K562 (cell line): ENCODE data around the gene MICAL2. TPM values are rescaled to one million over a fixed set of nuclear protein-coding genes. Genes with fewer than 3 reads are reported as not detected.

ENCODE experiments used
- ARID2 ChIP-seq: fragments of 450-650 bp; IDR thresholded peaks from 2 replicates; pipeline ENCODE4 v1.6.1; 2017; ENCODE audit warnings: antibody characterized with exemption, mild to moderate bottlenecking
- BRD4 ChIP-seq: fragments of 200-600 bp; sonication (generic); IDR thresholded peaks from 2 replicates; pipeline ENCODE4 v1.6.1; 2017; ENCODE audit warnings: inconsistent platforms
- C11orf30 ChIP-seq: fragments of 450-650 bp; IDR thresholded peaks from 2 replicates; pipeline ENCODE4 v1.6.1; 2016; ENCODE audit warnings: low read depth, mild to moderate bottlenecking
- FIP1L1 ChIP-seq: fragments of 200-400 bp; formaldehyde crosslinking; IDR thresholded peaks from 2 replicates; pipeline ENCODE4 v1.6.1; 2018; ENCODE audit warnings: mild to moderate bottlenecking, low read depth, low read length; ENCODE audit not compliant: poor library complexity, severe bottlenecking
- HNRNPH1 ChIP-seq: fragments of 200-400 bp; formaldehyde crosslinking; optimal IDR thresholded peaks from 2 replicates; pipeline ENCODE3; 2017; ENCODE audit warnings: low read depth, mild to moderate bottlenecking, low read length, moderate library complexity
- MYBL2 ChIP-seq, 2 experiments: fragments of 450-650 bp in 1 of 2; sonication (generic) in 1 of 2; formaldehyde crosslinking in 1 of 2; IDR thresholded peaks; 2 replicates each; pipeline versions ENCODE4 v1.6.1 to v1.8.1; 2017 to 2022; ENCODE audit warnings: borderline replicate concordance in 1 of 2, inconsistent platforms in 1 of 2, low read depth in 1 of 2, mild to moderate bottlenecking in 1 of 2, missing genetic modification reagents in 1 of 2, moderate library complexity in 1 of 2
- NCOA2 ChIP-seq, 2 experiments: fragments of 450-650 bp; IDR thresholded peaks; 2 replicates each; pipeline ENCODE4 v1.6.1; 2018; ENCODE audit warnings: mild to moderate bottlenecking in 2 of 2, moderate library complexity in 1 of 2; ENCODE audit not compliant: partially characterized antibody in 2 of 2
- SRSF9 ChIP-seq: fragments of 200-400 bp; formaldehyde crosslinking; IDR thresholded peaks from 2 replicates; pipeline ENCODE4 v1.6.1; 2017; ENCODE audit warnings: low read depth, low read length, borderline replicate concordance
- ZFP91 ChIP-seq: sonication (generic); formaldehyde crosslinking; IDR thresholded peaks from 2 replicates; pipeline ENCODE4 v1.8.0; 2022; ENCODE audit warnings: mild to moderate bottlenecking, missing genetic modification reagents
- polyA plus RNA-seq, 8 experiments: library from polyadenylated mRNA; depleted of rRNA in 4 of 8; stranded (reverse) in 5 of 8; unstranded in 3 of 8; fragments of >200 nt; fragmentation: Nextera tagmentation in 2 of 8; fragmentation: Illumina TruSeq in 1 of 8; extraction: Ambion mirVana in 2 of 8; extraction: Trizol in 1 of 8; gene quantifications; 2 replicates each; pipeline versions ENCODE4 v1.2.1 to v1.2.3, GENCODE V29; 2011 to 2014; ENCODE audit warnings: inconsistent platforms in 1 of 8, missing spikeins in 1 of 8
- total RNA-seq, 7 experiments: library from RNA; depleted of rRNA in 6 of 7; stranded (reverse); fragments of >200 nt in 6 of 7; fragmentation: Illumina TruSeq in 2 of 7; extraction: Trizol in 2 of 7; gene quantifications; 2 replicates each; pipeline versions ENCODE4 v1.2.1 to v1.2.3, GENCODE V29; 2011 to 2021; ENCODE audit warnings: low replicate concordance in 1 of 7
- TF ChIP-seq, protein P1 (sequence below): fragments of 450-650 bp; formaldehyde crosslinking; IDR thresholded peaks from 2 replicates; pipeline ENCODE4 v1.4.0; 2022; ENCODE audit warnings: missing genetic modification characterization
- TF ChIP-seq, protein P2 (sequence below): fragments of 450-650 bp; IDR thresholded peaks from 2 replicates; pipeline ENCODE4 v1.6.1; 2016; ENCODE audit warnings: borderline replicate concordance
- TF ChIP-seq, protein P3 (sequence below): fragments of 450-650 bp; conservative IDR thresholded peaks from 2 replicates; pipeline ENCODE4 v1.6.1; 2016; ENCODE audit warnings: missing genetic modification characterization, low read depth, mild to moderate bottlenecking, control low read depth, missing compliant biosample characterization
- TF ChIP-seq, protein P4 (sequence below): fragments of 450-650 bp; formaldehyde crosslinking; IDR thresholded peaks from 2 replicates; pipeline ENCODE4 v1.4.0; 2020; ENCODE audit warnings: mild to moderate bottlenecking, mixed read lengths
- TF ChIP-seq, protein P5 (sequence below): fragments of 250-450 bp; sonication (Bioruptor Pico); IDR thresholded peaks from 2 replicates; pipeline ENCODE4 v1.8.0; 2022; ENCODE audit warnings: inconsistent platforms
- TF ChIP-seq, protein P6 (sequence below): fragments of 450-650 bp; IDR thresholded peaks from 2 replicates; pipeline ENCODE4 v1.6.1; 2016

MICAL2 gene
- total and polyA plus RNA-seq, 9 of the 15 experiments (the other 6 are each of a cell fraction or from before 2014, with no cell fraction given) = 4.7 to 64.2 (median 33.6) TPM

- TF ChIP-seq, protein P1, sequence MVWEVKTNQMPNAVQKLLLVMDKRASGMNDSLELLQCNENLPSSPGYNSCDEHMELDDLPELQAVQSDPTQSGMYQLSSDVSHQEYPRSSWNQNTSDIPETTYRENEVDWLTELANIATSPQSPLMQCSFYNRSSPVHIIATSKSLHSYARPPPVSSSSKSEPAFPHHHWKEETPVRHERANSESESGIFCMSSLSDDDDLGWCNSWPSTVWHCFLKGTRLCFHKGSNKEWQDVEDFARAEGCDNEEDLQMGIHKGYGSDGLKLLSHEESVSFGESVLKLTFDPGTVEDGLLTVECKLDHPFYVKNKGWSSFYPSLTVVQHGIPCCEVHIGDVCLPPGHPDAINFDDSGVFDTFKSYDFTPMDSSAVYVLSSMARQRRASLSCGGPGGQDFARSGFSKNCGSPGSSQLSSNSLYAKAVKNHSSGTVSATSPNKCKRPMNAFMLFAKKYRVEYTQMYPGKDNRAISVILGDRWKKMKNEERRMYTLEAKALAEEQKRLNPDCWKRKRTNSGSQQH = peak; percentile 81; the same call in 1 of the 2 replicates
- no peak for TF ChIP-seq BRD4
- TF ChIP-seq ARID2 = peak; percentile 71
- TF ChIP-seq HNRNPH1 = no peak
- TF ChIP-seq, protein P2, sequence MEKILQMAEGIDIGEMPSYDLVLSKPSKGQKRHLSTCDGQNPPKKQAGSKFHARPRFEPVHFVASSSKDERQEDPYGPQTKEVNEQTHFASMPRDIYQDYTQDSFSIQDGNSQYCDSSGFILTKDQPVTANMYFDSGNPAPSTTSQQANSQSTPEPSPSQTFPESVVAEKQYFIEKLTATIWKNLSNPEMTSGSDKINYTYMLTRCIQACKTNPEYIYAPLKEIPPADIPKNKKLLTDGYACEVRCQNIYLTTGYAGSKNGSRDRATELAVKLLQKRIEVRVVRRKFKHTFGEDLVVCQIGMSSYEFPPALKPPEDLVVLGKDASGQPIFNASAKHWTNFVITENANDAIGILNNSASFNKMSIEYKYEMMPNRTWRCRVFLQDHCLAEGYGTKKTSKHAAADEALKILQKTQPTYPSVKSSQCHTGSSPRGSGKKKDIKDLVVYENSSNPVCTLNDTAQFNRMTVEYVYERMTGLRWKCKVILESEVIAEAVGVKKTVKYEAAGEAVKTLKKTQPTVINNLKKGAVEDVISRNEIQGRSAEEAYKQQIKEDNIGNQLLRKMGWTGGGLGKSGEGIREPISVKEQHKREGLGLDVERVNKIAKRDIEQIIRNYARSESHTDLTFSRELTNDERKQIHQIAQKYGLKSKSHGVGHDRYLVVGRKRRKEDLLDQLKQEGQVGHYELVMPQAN = peak; percentile 51; the same call in 1 of the 2 replicates
- TF ChIP-seq, protein P3, sequence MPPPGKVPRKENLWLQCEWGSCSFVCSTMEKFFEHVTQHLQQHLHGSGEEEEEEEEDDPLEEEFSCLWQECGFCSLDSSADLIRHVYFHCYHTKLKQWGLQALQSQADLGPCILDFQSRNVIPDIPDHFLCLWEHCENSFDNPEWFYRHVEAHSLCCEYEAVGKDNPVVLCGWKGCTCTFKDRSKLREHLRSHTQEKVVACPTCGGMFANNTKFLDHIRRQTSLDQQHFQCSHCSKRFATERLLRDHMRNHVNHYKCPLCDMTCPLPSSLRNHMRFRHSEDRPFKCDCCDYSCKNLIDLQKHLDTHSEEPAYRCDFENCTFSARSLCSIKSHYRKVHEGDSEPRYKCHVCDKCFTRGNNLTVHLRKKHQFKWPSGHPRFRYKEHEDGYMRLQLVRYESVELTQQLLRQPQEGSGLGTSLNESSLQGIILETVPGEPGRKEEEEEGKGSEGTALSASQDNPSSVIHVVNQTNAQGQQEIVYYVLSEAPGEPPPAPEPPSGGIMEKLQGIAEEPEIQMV (tag) = no peak
- no peak for TF ChIP-seq ZFP91 (CRISPR knock-in tag)
- TF ChIP-seq, protein P4, sequence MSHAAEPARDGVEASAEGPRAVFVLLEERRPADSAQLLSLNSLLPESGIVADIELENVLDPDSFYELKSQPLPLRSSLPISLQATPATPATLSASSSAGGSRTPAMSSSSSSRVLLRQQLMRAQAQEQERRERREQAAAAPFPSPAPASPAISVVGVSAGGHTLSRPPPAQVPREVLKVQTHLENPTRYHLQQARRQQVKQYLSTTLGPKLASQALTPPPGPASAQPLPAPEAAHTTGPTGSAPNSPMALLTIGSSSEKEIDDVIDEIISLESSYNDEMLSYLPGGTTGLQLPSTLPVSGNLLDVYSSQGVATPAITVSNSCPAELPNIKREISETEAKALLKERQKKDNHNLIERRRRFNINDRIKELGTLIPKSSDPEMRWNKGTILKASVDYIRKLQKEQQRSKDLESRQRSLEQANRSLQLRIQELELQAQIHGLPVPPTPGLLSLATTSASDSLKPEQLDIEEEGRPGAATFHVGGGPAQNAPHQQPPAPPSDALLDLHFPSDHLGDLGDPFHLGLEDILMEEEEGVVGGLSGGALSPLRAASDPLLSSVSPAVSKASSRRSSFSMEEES = no peak
- no peak for TF ChIP-seq SRSF9
- TF ChIP-seq, protein P5, sequence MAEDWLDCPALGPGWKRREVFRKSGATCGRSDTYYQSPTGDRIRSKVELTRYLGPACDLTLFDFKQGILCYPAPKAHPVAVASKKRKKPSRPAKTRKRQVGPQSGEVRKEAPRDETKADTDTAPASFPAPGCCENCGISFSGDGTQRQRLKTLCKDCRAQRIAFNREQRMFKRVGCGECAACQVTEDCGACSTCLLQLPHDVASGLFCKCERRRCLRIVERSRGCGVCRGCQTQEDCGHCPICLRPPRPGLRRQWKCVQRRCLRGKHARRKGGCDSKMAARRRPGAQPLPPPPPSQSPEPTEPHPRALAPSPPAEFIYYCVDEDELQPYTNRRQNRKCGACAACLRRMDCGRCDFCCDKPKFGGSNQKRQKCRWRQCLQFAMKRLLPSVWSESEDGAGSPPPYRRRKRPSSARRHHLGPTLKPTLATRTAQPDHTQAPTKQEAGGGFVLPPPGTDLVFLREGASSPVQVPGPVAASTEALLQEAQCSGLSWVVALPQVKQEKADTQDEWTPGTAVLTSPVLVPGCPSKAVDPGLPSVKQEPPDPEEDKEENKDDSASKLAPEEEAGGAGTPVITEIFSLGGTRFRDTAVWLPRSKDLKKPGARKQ (CRISPR knock-in tag) = no peak
- peak in 1 of 2 experiments; percentile 39 for TF ChIP-seq NCOA2 (IDR thresholded peaks at IDR 0.05; ENCODE audit: partially characterized antibody in 2 of 2)
- no peak for TF ChIP-seq FIP1L1
- peak; percentile 36; the same call in 1 of the 2 replicates for TF ChIP-seq MYBL2 (IDR thresholded peaks at IDR 0.05; ENCODE audit: low read depth)
- no peak for TF ChIP-seq MYBL2 (CRISPR knock-in tag; IDR thresholded peaks at IDR 0.05; ENCODE audit: borderline replicate concordance)
- TF ChIP-seq C11orf30 = 0 out of 2 replicates have a peak, but pooled peaks have one; percentile 4
- TF ChIP-seq, protein P6, sequence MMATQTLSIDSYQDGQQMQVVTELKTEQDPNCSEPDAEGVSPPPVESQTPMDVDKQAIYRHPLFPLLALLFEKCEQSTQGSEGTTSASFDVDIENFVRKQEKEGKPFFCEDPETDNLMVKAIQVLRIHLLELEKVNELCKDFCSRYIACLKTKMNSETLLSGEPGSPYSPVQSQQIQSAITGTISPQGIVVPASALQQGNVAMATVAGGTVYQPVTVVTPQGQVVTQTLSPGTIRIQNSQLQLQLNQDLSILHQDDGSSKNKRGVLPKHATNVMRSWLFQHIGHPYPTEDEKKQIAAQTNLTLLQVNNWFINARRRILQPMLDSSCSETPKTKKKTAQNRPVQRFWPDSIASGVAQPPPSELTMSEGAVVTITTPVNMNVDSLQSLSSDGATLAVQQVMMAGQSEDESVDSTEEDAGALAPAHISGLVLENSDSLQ = no peak
Measured at GRCh38 chr11:12168114-12168513, 57.7 kb downstream of the MICAL2 start (continued).
